G401 (cell line): ENCODE measurements around the gene AVL9. TPM values are rescaled to one million over a fixed set of nuclear protein-coding genes. Genes with fewer than 3 reads are reported as not detected.
"Not testable (repeated sequence)": the region's sequence is repeated elsewhere in the genome, so short reads cannot be mapped to it uniquely, and the experiment has no call there.

Source experiments
- DNase-seq: peaks from one replicate; pipeline ENCODE4 v3.0.0-alpha.2; 2015; ENCODE audit warnings: low spot score
- in situ Hi-C: cut with HindIII; loops from 2 replicates; pipeline ENCODE4 v1.10.0; 2016; ENCODE audit warnings: low sequenced_read_pairs, mixed read lengths
- total RNA-seq: library from RNA; depleted of rRNA; stranded (reverse); fragments of >200 nt; shearing (Covaris generic); gene quantifications from 2 replicates; pipeline ENCODE4 v1.2.3, GENCODE V29; 2014

The AVL9 gene
- total RNA-seq, 1 experiment from 2014 or later: 41.9 TPM

- in situ Hi-C loops: no loop called here
Observed at GRCh38 chr7:32490127-32490796, 5.0 kb upstream of the AVL9 start, which contains the start of gene LSM5. LSM5 (minus strand) TSS chr7:32490380; CDS start chr7:32490365, 15 bp downstream.

GRCh38 chr7:32494946-32495297 is 367 bp upstream of the AVL9 start:
- in situ Hi-C loops: no loop called here
- DNase-seq: no peak

More at GRCh38 chr7:32490127-32490796, 5.0 kb upstream of the AVL9 start, which contains the start of gene LSM5:
- DNase-seq: peak; percentile 93

GRCh38 chr7:32496052-32496813 is 944 bp downstream of the AVL9 start:
- DNase-seq: peak; percentile 59
- in situ Hi-C loops: no loop called here

DNA sequence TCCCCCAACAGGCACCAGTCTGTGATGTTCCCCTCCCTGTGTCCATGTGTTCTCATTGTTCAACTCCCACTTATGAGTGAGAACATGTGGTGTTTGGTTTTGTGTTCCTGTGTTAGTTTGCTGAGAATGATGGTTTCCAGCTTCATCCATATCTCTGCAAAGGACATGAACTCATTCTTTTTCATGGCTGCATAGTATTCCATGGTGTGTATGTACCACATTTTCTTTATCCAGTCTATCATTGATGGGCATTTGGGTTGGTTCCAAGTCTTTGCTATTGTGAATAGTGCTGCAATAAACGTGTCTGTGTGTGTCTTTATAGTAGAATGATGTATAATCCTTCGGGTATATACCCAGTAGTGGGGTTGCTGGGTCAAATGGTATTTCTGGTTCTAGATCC is 4.5 kb downstream of the AVL9 start:
- in situ Hi-C loops, DNase-seq: not testable (repeated sequence)

DNA sequence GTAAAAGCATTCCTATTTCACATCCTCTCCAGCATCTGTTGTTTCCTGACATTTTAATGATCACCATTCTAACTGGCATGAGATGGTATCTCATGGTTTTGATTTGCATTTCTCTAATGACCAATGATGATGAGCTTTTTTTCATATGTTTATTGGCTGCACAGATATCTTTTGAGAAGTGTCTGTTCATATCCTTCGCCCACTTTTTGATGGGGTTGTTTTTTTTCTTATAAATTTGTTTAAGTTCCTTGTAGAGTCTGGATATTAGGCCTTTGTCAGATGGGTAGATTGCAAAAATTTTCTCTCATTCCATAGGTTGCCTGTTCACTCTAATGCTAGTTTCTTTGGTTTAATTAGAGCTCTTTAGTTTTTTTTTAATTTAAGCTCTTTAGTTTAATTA is 4.9 kb downstream of the AVL9 start:
- DNase-seq, in situ Hi-C loops: not testable (repeated sequence)

DNA sequence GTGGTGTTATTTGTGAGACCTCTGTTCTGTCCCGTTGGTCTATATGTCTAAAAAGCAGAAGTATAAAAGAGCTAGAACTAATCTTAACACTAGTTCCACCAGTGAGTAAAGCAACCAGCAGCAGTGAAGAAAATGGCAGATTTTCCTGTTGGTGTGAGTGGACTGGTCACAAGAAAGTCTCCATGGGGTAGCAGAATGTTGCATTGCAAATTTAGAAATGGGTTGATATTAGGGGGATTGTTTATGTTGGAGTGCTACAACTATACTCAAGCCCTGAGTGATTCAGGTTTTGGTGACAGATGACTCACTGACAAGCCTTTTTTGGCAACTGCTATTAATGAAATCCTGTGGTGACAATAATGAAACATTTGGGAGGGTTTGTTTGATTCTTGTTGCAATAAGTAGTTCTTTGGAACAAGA is 5.6 kb downstream of the AVL9 start:
- in situ Hi-C loops: no loop called here
- peak; percentile 3 for DNase-seq

GRCh38 chr7:32501522-32501921 is 6.2 kb downstream of the AVL9 start:
- DNase-seq: no peak

GRCh38 chr7:32502728-32503127 is 7.4 kb downstream of the AVL9 start:
- in situ Hi-C loops: no loop called here
- DNase-seq: no peak

More at GRCh38 chr7:32501522-32501921, 6.2 kb downstream of the AVL9 start:
- in situ Hi-C loops: no loop called here

- in situ Hi-C loops: no loop called here
- DNase-seq: no peak
Observed at GRCh38 chr7:32506266-32507054, 11.2 kb downstream of the AVL9 start.

GRCh38 chr7:32507414-32507813 is 12.1 kb downstream of the AVL9 start:
- in situ Hi-C loops: no loop called here
- no peak for DNase-seq

DNA sequence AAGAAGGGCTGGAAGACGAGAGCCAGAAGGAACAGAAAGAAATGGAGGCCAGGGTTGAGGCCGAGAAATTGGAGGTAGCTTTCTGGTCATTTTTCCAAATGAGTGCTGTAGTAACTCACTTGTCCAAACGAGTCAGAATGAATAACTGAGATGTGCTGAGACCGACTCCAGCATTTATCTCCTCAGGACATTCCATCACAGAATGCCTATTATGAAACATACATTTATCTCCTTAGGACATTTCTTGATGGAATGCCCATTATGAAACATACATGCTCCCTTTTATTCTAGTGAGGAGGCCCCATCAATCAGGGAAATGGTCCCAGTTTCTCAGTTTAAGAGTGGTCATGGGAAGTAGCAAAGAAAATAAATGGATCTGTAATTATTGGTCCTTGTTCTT is 16.5 kb downstream of the AVL9 start:
- DNase-seq: no peak
- in situ Hi-C loops: no loop called here

- no peak for DNase-seq
- in situ Hi-C loops: no loop called here
Observed at GRCh38 chr7:32513210-32513609, 17.9 kb downstream of the AVL9 start.

DNA sequence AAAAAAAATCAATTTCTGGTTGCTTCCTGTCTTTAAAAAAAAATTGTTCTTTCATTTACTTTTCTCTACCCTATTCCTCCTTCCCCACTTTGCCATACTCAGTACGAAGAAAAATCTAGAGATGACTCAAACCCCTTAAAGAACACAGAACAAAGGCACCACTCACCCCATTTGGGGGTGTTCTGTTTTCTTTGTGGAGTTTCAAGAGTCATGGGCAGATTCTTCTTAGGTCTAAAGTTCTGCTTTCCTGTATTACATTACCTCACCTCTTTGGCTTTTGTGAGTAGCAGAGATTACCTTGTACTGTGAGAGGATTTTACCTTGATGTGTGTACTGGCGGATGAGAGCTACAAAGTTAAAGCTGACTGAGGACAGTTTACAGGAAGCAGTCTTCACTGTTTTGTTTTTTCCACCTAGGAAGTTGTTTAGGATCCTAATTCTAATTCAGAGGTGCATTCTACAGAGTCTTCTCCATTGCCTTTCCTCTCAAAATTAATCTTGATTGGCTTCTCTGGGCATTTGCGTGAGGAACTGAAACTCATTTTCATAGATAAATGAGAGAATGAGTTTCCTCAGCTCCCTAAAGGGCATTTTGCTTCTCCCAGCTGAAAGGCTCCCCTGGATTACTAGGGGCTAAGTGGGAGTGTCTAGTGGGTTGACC is 20.7 kb downstream of the AVL9 start:
- DNase-seq: no peak
- in situ Hi-C loops: no loop called here

DNA sequence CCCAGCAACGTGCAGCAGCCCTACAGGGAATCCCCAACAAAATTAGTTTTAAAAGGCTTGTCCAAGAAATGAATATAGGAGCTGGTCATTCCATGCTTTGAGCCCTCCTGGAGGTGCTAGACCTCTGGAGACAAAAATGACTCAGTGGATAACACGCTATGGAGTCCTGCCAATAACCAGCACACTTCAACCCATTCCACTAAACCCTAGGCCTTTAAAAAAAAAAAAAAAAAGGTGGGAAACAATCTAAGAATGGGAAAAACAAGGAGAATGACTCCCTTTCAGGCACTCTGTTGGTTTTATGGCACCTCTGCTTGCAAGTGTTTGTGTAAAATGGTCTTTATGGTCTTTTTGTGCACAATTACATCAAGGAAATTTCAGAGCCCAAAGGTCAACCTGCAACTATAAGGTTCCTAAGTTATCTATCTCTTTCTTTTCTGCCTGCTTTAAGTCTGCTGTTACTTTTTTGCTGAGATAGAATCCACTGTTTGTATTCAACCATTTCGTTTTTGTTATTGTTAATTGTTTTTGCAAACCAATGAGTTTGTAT is 21.3 kb downstream of the AVL9 start:
- no peak for DNase-seq
- in situ Hi-C loops: no loop called here

GRCh38 chr7:32518534-32519140 is 23.3 kb downstream of the AVL9 start:
- in situ Hi-C loops: no loop called here
- DNase-seq: peak; percentile 27

GRCh38 chr7:32519763-32520162 is 24.5 kb downstream of the AVL9 start:
- in situ Hi-C loops: no loop called here
- DNase-seq: no peak

GRCh38 chr7:32522746-32523530 is 27.6 kb downstream of the AVL9 start:
- in situ Hi-C loops: no loop called here
- DNase-seq: no peak

GRCh38 chr7:32524631-32525030 is 29.3 kb downstream of the AVL9 start:
- in situ Hi-C loops: no loop called here
- no peak for DNase-seq
